Measurements from ENCODE around the gene SPATS2.
A peak's percentile ranks its signal among the peaks of the same experiment; 100 is the strongest.

The SPATS2 gene

GRCh38 chr12:49537231-49537751, 170.0 kb downstream of the SPATS2 start:
- Histone ChIP-seq H3K27ac (ENCODE audit: insufficient read depth, low read length, poor library complexity, severe bottlenecking) (no peak overlapping the region), H3K36me3 (ENCODE audit: control insufficient read depth, insufficient read depth, low read length) (no peaks in the 10 kb centered on the region), H3K4me1 (ENCODE audit: control insufficient read depth, insufficient read depth, low read length, poor library complexity, severe bottlenecking) (peaks cover 17% of the 10 kb centered on the region), H3K4me3 (ENCODE audit: insufficient read depth, low read depth, low read length, poor library complexity, severe bottlenecking) (peak overlapping the region; percentile 68), H3K27me3 (replicated peaks; ENCODE audit: control insufficient read depth, insufficient read depth, low read length, poor library complexity, severe bottlenecking) (no peaks in the 10 kb centered on the region), H3K9me3 (ENCODE audit: control insufficient read depth, low read length) (no peaks in the 10 kb centered on the region)
- no peak for DNase-seq

GRCh38 chr12:49537752-49538509, 170.7 kb downstream of the SPATS2 start:
- H3K27ac ChIP-seq (ENCODE audit: insufficient read depth, low read length, poor library complexity, severe bottlenecking) = no peak overlapping the region
- H3K9me3 ChIP-seq (ENCODE audit: control insufficient read depth, low read length) = no peaks in the 10 kb centered on the region
- DNase-seq = no peak
- H3K4me3 ChIP-seq (ENCODE audit: insufficient read depth, low read depth, low read length, poor library complexity, severe bottlenecking) = peak overlapping the region; percentile 68
- H3K27me3 ChIP-seq (replicated peaks; ENCODE audit: control insufficient read depth, insufficient read depth, low read length, poor library complexity, severe bottlenecking) = no peaks in the 10 kb centered on the region
- peaks cover 17% of the 10 kb centered on the region for H3K4me1 ChIP-seq (ENCODE audit: control insufficient read depth, insufficient read depth, low read length, poor library complexity, severe bottlenecking)
- H3K36me3 ChIP-seq (ENCODE audit: control insufficient read depth, insufficient read depth, low read length) = no peaks in the 10 kb centered on the region

- Histone ChIP-seq H3K4me3 (ENCODE audit: insufficient read depth, low read depth, low read length, poor library complexity, severe bottlenecking) (peak within 1 kb of the TSS; percentile 68), H3K27me3 (replicated peaks; ENCODE audit: control insufficient read depth, insufficient read depth, low read length, poor library complexity, severe bottlenecking) (no peaks in the 10 kb centered on the region)
- DNase-seq = peak; percentile 84 to 88 (median 87)
These were observed 171.5 kb downstream of the SPATS2 start, which contains the start of gene KCNH3 for GRCh38 chr12:49538510-49539403. TSS of gene KCNH3 (plus strand) at chr12:49539030. CDS start at chr12:49539417, 387 bp downstream.

GRCh38 chr12:49539406-49540228, 172.4 kb downstream of the SPATS2 start:
- DNase-seq = no peak
- Histone ChIP-seq H3K36me3 (ENCODE audit: control insufficient read depth, insufficient read depth, low read length) (no peaks in the 10 kb centered on the region), H3K9me3 (ENCODE audit: control insufficient read depth, low read length) (no peaks in the 10 kb centered on the region), H3K27ac (ENCODE audit: insufficient read depth, low read length, poor library complexity, severe bottlenecking) (no peak overlapping the region), H3K27me3 (replicated peaks; ENCODE audit: control insufficient read depth, insufficient read depth, low read length, poor library complexity, severe bottlenecking) (no peaks in the 10 kb centered on the region), H3K4me1 (ENCODE audit: control insufficient read depth, insufficient read depth, low read length, poor library complexity, severe bottlenecking) (peaks cover 21% of the 10 kb centered on the region), H3K4me3 (ENCODE audit: insufficient read depth, low read depth, low read length, poor library complexity, severe bottlenecking) (peak overlapping the region; percentile 35)

More at GRCh38 chr12:49538510-49539403, 171.5 kb downstream of the SPATS2 start, which contains the start of gene KCNH3:
- Histone ChIP-seq H3K9me3 (ENCODE audit: control insufficient read depth, low read length) (no peaks in the 10 kb centered on the region), H3K36me3 (ENCODE audit: control insufficient read depth, insufficient read depth, low read length) (no peaks in the 10 kb centered on the region), H3K27ac (ENCODE audit: insufficient read depth, low read length, poor library complexity, severe bottlenecking) (no peak within 1 kb of the TSS), H3K4me1 (ENCODE audit: control insufficient read depth, insufficient read depth, low read length, poor library complexity, severe bottlenecking) (peaks cover 21% of the 10 kb centered on the region)

GRCh38 chr12:49540229-49541139, 173.2 kb downstream of the SPATS2 start:
- Histone ChIP-seq H3K4me3 (ENCODE audit: insufficient read depth, low read depth, low read length, poor library complexity, severe bottlenecking) (no peak overlapping the region), H3K36me3 (ENCODE audit: control insufficient read depth, insufficient read depth, low read length) (no peaks in the 10 kb centered on the region), H3K9me3 (ENCODE audit: control insufficient read depth, low read length) (no peaks in the 10 kb centered on the region), H3K4me1 (ENCODE audit: control insufficient read depth, insufficient read depth, low read length, poor library complexity, severe bottlenecking) (peaks cover 21% of the 10 kb centered on the region), H3K27me3 (replicated peaks; ENCODE audit: control insufficient read depth, insufficient read depth, low read length, poor library complexity, severe bottlenecking) (no peaks in the 10 kb centered on the region), H3K27ac (ENCODE audit: insufficient read depth, low read length, poor library complexity, severe bottlenecking) (no peak overlapping the region)
- DNase-seq = no peak

GRCh38 chr12:49541140-49541861, 174.0 kb downstream of the SPATS2 start:
- Histone ChIP-seq H3K4me3 (ENCODE audit: insufficient read depth, low read depth, low read length, poor library complexity, severe bottlenecking) (no peak overlapping the region), H3K4me1 (ENCODE audit: control insufficient read depth, insufficient read depth, low read length, poor library complexity, severe bottlenecking) (peaks cover 21% of the 10 kb centered on the region), H3K36me3 (ENCODE audit: control insufficient read depth, insufficient read depth, low read length) (no peaks in the 10 kb centered on the region), H3K27me3 (replicated peaks; ENCODE audit: control insufficient read depth, insufficient read depth, low read length, poor library complexity, severe bottlenecking) (no peaks in the 10 kb centered on the region), H3K9me3 (ENCODE audit: control insufficient read depth, low read length) (no peaks in the 10 kb centered on the region), H3K27ac (ENCODE audit: insufficient read depth, low read length, poor library complexity, severe bottlenecking) (no peak overlapping the region)
- DNase-seq = no peak

GRCh38 chr12:49541911-49542505, 174.7 kb downstream of the SPATS2 start:
- no peaks in the 10 kb centered on the region for H3K27me3 ChIP-seq (replicated peaks; ENCODE audit: control insufficient read depth, insufficient read depth, low read length, poor library complexity, severe bottlenecking)
- no peaks in the 10 kb centered on the region for H3K9me3 ChIP-seq (ENCODE audit: control insufficient read depth, low read length)
- no peaks in the 10 kb centered on the region for H3K36me3 ChIP-seq (ENCODE audit: control insufficient read depth, insufficient read depth, low read length)
- H3K27ac ChIP-seq (ENCODE audit: insufficient read depth, low read length, poor library complexity, severe bottlenecking) = no peak overlapping the region
- H3K4me1 ChIP-seq (ENCODE audit: control insufficient read depth, insufficient read depth, low read length, poor library complexity, severe bottlenecking) = peaks cover 21% of the 10 kb centered on the region
- DNase-seq = no peak
- H3K4me3 ChIP-seq (ENCODE audit: insufficient read depth, low read depth, low read length, poor library complexity, severe bottlenecking) = no peak overlapping the region

- peaks cover 21% of the 10 kb centered on the region for H3K4me1 ChIP-seq (ENCODE audit: control insufficient read depth, insufficient read depth, low read length, poor library complexity, severe bottlenecking)
- no peaks in the 10 kb centered on the region for H3K9me3 ChIP-seq (ENCODE audit: control insufficient read depth, low read length)
- DNase-seq = no peak
- no peak overlapping the region for H3K27ac ChIP-seq (ENCODE audit: insufficient read depth, low read length, poor library complexity, severe bottlenecking)
- no peaks in the 10 kb centered on the region for H3K27me3 ChIP-seq (replicated peaks; ENCODE audit: control insufficient read depth, insufficient read depth, low read length, poor library complexity, severe bottlenecking)
- no peaks in the 10 kb centered on the region for H3K36me3 ChIP-seq (ENCODE audit: control insufficient read depth, insufficient read depth, low read length)
- H3K4me3 ChIP-seq (ENCODE audit: insufficient read depth, low read depth, low read length, poor library complexity, severe bottlenecking) = no peak overlapping the region
These were observed 175.4 kb downstream of the SPATS2 start for GRCh38 chr12:49542592-49543160.
